T-helper 2 cell treated with Interferon-gamma antibody and Interleukin-4, amounts not matched to agents 100 ng/mL and 5 ng/mL, for 36 hours (primary cell): ENCODE results near the gene CTXN1. TPM values are rescaled to one million over a fixed set of nuclear protein-coding genes. Genes with fewer than 3 reads are reported as not detected.

Source experiments
- intact Hi-C: fragments of 100-400 bp; cut with micrococcal nuclease; formaldehyde crosslinking; loops from one replicate; pipeline ENCODE4 v1.15.1; 2023
- total RNA-seq: library from RNA; stranded (reverse); gene quantifications from 2 replicates; pipeline ENCODE4 v1.2.3, GENCODE V29; 2022

The CTXN1 gene
- total RNA-seq, 1 donor from 2014 or later = not detected

DNA sequence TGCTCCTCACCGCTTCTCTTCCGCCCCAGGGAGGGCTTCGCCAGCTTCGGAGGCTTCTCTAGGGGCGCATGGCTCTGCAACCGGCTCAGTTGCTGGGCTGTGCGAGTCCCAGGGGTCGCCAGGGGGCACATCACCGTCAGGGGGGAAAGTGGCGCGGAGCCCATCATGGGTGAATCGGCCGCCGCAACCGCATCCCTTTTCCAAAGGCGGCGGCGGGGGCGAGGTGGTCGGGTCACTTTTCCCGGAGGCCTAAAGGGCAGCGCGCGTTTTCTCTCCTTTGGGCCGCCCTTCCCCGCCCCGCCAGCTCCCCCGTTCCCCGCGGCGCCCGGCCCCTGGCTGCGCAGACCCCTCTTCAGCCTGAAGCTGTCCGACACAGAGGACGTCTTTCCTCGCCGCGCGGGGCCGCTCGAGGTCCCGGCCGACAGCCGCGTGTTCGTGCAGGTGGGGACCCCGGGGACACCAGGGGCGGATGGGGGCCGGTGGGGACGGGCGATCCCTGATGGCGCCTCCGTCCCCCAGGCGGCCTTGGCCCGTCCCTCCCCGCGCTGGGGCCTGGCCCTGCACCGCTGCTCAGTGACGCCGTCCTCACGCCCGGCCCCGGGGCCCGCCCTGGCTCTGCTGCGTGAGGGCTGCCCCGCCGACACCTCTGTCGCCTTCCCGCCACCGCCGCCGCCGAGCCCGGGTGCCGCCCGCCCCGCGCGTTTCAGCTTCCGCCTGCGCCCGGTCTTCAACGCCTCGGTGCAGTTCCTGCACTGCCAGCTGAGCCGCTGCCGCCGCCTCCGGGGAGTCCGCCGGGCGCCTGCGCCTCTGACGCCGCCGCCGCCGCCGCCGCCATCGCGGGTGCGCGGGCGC, 9.6 kb downstream of the CTXN1 start:
- intact Hi-C loops = no loop called here

DNA sequence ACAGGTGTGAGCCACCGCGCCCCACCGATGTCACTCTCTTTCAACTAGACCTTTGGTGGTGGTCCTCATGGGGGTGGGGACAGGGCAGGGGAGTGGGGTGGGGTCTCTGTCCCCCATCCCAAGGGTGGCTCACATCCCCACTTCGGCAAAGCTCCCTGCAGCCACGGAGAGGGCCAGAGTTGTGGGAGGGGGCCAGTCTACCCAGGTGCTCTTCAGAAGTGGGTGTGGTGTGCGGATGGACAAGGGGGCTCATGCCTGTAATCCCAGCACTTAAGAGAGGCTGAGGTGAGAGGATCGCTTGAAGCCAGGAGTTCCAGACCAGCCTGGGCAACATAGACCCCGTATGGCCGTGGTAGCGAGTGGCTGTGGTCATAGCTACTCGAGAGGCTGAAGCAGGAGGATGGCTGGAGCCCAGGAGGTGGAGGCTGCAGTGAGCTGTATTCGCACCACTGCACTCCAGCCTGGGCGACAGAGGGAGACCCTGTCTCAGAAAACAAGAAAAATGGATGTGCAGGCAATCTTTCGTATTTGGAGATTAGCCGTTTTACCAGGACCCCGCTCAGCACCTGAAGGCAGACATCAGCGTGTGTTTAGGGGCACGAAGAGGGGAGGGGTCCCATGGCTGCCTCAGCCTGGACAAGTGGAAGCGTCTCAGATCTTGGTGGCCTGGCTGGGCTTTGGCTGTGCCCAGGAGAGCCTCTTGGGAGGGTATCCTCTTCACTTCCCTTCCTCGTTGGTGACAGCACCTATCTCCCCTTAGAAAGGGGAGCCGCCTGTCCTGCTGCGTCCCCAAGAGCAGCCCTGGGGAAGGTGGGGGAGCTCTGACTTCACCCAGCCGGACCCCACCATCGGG, 10.5 kb downstream of the CTXN1 start:
- intact Hi-C loops = no loop called here

- intact Hi-C loops = no loop called here
Observed at GRCh38 chr19:7914598-7915045, 11.3 kb downstream of the CTXN1 start, which contains the start of gene TGFBR3L. TSS of gene TGFBR3L (plus strand) at chr19:7914830.

DNA sequence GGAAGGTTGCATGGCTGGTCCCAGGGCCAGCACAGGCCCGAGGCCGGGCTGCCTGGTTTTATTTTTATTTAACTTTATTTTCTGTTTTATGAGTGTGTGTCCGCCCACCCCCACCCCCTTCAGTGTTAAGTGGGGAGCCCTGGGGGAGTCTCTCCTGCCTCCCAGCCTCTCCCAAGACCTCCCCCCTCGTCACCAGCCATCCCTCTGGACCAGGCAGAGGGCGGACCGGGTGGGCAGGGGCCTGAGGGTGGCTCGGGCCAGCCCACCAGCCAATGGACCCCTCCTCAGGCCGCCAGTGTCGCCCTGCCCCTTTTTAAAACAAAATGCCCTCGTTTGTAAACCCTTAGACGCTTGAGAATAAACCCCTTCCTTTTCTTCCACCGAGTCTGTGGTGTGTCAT, 11.8 kb downstream of the CTXN1 start:
- intact Hi-C loops = no loop called here

DNA sequence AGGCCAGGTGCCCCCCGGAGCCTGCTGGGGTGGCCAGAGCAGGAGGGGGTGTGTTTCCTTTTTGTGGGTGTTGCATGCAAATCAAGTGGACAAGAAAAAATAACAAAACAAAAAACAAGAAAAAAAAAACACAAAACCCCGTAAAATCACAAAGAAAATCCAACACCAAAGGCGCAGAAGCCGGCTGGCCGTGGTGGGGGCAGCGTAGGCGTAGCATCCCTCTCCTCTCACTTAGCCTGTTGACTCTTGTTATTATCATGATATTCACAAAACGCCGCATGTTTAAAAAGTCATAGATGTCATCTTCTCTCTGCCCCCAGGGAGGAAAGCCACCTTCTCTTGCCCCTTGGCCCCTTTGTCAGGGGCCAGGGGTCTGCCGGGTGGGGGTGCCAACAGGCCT, 12.3 kb downstream of the CTXN1 start:
- intact Hi-C loops = no loop called here

- intact Hi-C loops = no loop called here
Observed at GRCh38 chr19:7912697-7913564, 13.0 kb downstream of the CTXN1 start.

DNA sequence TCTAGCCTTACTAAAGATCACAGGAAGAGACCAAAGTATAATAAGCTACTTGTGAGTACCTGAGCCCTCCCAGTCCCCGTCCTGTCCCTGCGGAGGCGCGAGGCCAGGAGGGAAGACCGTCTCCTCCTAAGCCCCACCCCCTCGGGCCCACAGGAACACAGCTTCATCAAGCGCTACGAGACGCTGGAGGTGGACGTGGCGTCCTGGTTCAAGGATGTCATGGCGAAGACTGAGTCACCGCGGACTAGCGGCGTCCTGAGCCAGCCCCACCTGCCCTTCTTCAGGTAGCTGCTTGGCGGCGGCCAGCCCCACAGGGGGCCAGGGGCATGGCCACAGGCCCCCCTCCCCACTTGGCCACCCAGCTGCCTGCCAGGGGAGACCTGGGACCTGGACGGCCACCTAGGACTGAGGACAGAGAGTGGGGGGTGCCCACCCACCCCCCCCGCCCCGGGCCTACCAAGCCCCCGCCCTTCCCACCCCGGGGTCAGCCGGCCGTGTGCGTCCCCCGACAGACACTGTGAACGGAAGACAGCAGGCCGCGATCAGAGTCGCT, 13.7 kb downstream of the CTXN1 start:
- intact Hi-C loops = no loop called here

GRCh38 chr19:7911508-7912143, 14.3 kb downstream of the CTXN1 start:
- intact Hi-C loops = no loop called here

GRCh38 chr19:7910321-7911161, 15.4 kb downstream of the CTXN1 start:
- intact Hi-C loops = no loop called here

DNA sequence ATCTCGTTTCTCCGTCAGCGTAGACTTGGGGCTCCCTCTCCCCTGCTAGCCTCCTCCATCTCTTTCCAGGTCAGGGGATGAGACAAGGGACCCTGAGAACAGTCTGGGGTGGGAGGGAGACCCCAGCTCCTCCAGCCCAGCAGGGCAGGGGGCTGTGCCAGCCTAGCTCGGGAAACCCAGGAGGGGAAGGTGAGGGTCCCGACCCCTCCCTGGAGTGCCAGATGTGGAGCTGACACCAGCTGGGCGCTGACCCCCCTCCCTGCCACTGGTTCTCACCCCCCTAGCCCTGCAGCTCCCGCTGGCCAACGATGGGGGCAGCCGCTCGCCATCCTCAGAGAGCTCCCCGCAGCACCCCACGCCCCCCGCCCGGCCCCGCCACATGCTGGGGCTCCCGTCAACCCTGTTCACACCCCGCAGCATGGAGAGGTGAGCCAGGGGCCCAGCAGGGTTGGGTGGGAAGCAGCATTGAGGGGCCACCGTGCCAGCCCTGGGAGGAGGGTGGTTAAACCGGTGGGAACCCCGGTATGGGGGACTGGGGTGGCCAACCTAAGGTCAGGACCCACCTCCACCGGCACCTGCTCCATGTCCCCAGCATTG, 16.4 kb downstream of the CTXN1 start:
- intact Hi-C loops = no loop called here

DNA sequence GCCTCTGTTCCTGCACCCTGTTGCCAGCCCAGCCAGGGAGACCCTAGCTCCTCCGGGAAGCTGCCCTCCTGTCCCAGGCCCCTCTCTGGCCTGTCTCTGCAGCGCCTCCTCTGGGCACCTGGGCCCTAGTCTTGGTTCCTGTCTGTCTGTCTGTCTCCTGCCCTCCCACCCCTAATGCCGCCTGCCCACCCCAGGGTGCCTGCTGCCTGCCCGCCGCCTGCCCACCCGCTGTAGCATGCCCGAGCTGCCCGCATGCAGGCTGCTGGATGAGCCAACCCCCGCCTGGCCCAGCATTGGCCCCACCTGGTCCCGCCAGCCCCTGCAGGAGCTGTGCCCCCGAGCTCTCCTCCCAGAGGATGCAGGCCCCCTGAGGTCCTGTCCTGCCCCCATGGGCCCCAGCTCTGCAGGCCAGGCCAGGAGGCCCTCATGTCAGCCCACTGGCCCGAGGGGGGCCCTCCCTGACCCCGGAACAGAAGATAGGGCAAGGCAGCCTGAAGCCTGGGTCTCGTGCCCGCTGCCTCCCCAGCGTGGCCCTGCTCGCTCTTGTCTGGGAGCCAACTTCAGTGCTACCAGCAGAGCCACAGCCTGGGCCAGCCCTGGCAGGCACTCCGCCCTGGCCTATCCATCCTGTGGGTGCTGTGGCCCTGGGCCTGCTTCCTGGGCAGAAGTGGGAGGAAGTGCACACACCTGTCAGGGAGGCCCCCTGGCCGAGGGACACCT, 17.0 kb downstream of the CTXN1 start:
- intact Hi-C loops = no loop called here

- intact Hi-C loops = no loop called here
Observed at GRCh38 chr19:7908078-7908699, 17.7 kb downstream of the CTXN1 start.

DNA sequence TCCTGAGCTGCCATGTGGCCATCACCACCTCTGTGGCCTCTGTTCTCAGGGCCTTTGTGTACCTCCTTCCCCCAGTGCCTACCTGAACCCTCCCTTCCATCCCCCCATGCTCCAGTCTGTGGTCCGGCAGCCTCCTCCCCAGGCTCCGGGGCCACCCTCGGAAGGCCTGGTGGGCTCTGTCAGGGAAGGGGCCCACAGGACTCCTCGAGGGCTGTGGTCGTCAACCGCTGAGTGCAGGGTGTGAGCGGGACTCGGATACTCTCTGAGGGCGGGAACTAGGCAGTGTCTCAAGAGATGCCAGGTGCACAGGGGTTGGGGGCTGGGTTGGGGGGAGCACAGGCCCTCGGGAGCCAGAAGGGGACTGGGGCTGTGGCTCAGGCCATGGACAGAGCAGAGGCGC, 18.4 kb downstream of the CTXN1 start:
- intact Hi-C loops = no loop called here

- intact Hi-C loops = no loop called here
Observed at GRCh38 chr19:7907122-7907521, 18.8 kb downstream of the CTXN1 start.

- intact Hi-C loops = no loop called here
Observed at GRCh38 chr19:7905859-7906258, 20.1 kb downstream of the CTXN1 start.

GRCh38 chr19:7905268-7905667, 20.7 kb downstream of the CTXN1 start:
- intact Hi-C loops = no loop called here

GRCh38 chr19:7904074-7905020, 21.6 kb downstream of the CTXN1 start:
- intact Hi-C loops = loop anchor here (5.0 kb wide), 1 partner anchor 77 kb away; no protein-coding TSS in a partner anchor
